ENCODE results near the gene S100A10. TPM values are rescaled to one million over a fixed set of nuclear protein-coding genes. Genes with fewer than 3 reads are reported as not detected.

Gene S100A10
- total RNA-seq, 3 donors from 2014 or later (not counting 1 experiment from before 2014, with no cell fraction given) = 142 to 200 (median 183) TPM

- Mint-ChIP-seq H3K36me3 (no peaks in the 10 kb centered on the region), H3K9me3 (no peaks in the 10 kb centered on the region), H3K27me3 (ENCODE audit: low read depth in 2 of 2) (peaks cover 13 to 15% of the 10 kb centered on the region in 2 donors), H3K27ac (no peak overlapping the region), H3K4me1 (no peaks in the 10 kb centered on the region), H3K4me3 (no peak overlapping the region)
- H3K9me3 ChIP-seq (ENCODE audit: control insufficient read depth, insufficient read depth, low read length) = no peaks in the 10 kb centered on the region
- intact Hi-C loops (cut with micrococcal nuclease) = no loop called here
- peaks cover 7% of the 10 kb centered on the region for H3K4me1 ChIP-seq (ENCODE audit: control insufficient read depth, insufficient read depth, low read length)
- H3K27me3 ChIP-seq (ENCODE audit: control insufficient read depth, insufficient read depth, low read length) = peaks cover 9% of the 10 kb centered on the region
- 27% methylated on average over 3 of the region's 3 CpGs for WGBS (ENCODE audit: insufficient coverage)
- H3K36me3 ChIP-seq (ENCODE audit: control insufficient read depth, insufficient read depth, low read length) = no peaks in the 10 kb centered on the region
- no peak overlapping the region for H3K4me3 ChIP-seq (ENCODE audit: low read length)
- no peak for TF ChIP-seq CTCF (IDR thresholded peaks at IDR 0.05)
- no peak overlapping the region for H3K27ac ChIP-seq (ENCODE audit: low read length)
- ATAC-seq = no peak
- no peak for DNase-seq
These were observed 9.3 kb upstream of the S100A10 start for GRCh38 chr1:152002960-152003359.

GRCh38 chr1:152001631-152002584 lies 8.2 kb upstream of the S100A10 start:
- Mint-ChIP-seq H3K4me1 (no peaks in the 10 kb centered on the region), H3K27me3 (ENCODE audit: low read depth in 2 of 2) (peaks cover 12 to 15% of the 10 kb centered on the region in 2 donors), H3K36me3 (no peaks in the 10 kb centered on the region), H3K27ac (no peak overlapping the region), H3K9me3 (no peaks in the 10 kb centered on the region), H3K4me3 (no peak overlapping the region)
- H3K4me3 ChIP-seq (ENCODE audit: low read length) = no peak overlapping the region
- 78% methylated on average over 3 of the region's 4 CpGs for WGBS (ENCODE audit: insufficient coverage)
- DNase-seq (peak; percentile 67 to 88), ATAC-seq (peak; percentile 72 to 85 (median 83))
- H3K9me3 ChIP-seq (ENCODE audit: control insufficient read depth, insufficient read depth, low read length) = no peaks in the 10 kb centered on the region
- peak; percentile 96 for TF ChIP-seq CTCF (IDR thresholded peaks at IDR 0.05)
- H3K27me3 ChIP-seq (ENCODE audit: control insufficient read depth, insufficient read depth, low read length) = peaks cover 2% of the 10 kb centered on the region
- intact Hi-C loops (cut with micrococcal nuclease) = loop anchor here (1.0 kb wide), 2 partner anchors 34 to 68 kb away; no protein-coding TSS in a partner anchor
- H3K4me1 ChIP-seq (ENCODE audit: control insufficient read depth, insufficient read depth, low read length) = peaks cover 7% of the 10 kb centered on the region
- H3K36me3 ChIP-seq (ENCODE audit: control insufficient read depth, insufficient read depth, low read length) = no peaks in the 10 kb centered on the region
- no peak overlapping the region for H3K27ac ChIP-seq (ENCODE audit: low read length)

GRCh38 chr1:152000964-152001630 lies 7.4 kb upstream of the S100A10 start:
- intact Hi-C loops (cut with micrococcal nuclease) = loop anchor here (1.0 kb wide), 2 partner anchors 33 to 67 kb away; no protein-coding TSS in a partner anchor
- Mint-ChIP-seq H3K9me3 (no peaks in the 10 kb centered on the region), H3K4me3 (no peak overlapping the region), H3K27me3 (ENCODE audit: low read depth in 2 of 2) (peaks cover 12 to 15% of the 10 kb centered on the region in 2 donors), H3K4me1 (no peaks in the 10 kb centered on the region), H3K27ac (peak overlapping the region in 1 of 2 donors; percentile 37), H3K36me3 (no peaks in the 10 kb centered on the region)
- H3K4me1 ChIP-seq (ENCODE audit: control insufficient read depth, insufficient read depth, low read length) = peaks cover 7% of the 10 kb centered on the region
- ATAC-seq (no peak), DNase-seq (no peak)
- no peaks in the 10 kb centered on the region for H3K36me3 ChIP-seq (ENCODE audit: control insufficient read depth, insufficient read depth, low read length)
- 75% methylated on average over 4 of the region's 4 CpGs for WGBS (ENCODE audit: insufficient coverage)
- peaks cover 2% of the 10 kb centered on the region for H3K27me3 ChIP-seq (ENCODE audit: control insufficient read depth, insufficient read depth, low read length)
- H3K9me3 ChIP-seq (ENCODE audit: control insufficient read depth, insufficient read depth, low read length) = no peaks in the 10 kb centered on the region
- no peak overlapping the region for H3K27ac ChIP-seq (ENCODE audit: low read length)
- no peak for TF ChIP-seq CTCF (IDR thresholded peaks at IDR 0.05)
- no peak overlapping the region for H3K4me3 ChIP-seq (ENCODE audit: low read length)

Data from natural killer cell (primary cell).